Measurements from ENCODE around the gene ALDH2. TPM values are rescaled to one million over a fixed set of nuclear protein-coding genes. Genes with fewer than 3 reads are reported as not detected.
"Not testable (repeated sequence)": the region's sequence is repeated elsewhere in the genome, so short reads cannot be mapped to it uniquely, and the experiment has no call there.

The ALDH2 gene
- total RNA-seq, 2 donors from 2014 or later: 48.8 to 57.3 TPM

DNA sequence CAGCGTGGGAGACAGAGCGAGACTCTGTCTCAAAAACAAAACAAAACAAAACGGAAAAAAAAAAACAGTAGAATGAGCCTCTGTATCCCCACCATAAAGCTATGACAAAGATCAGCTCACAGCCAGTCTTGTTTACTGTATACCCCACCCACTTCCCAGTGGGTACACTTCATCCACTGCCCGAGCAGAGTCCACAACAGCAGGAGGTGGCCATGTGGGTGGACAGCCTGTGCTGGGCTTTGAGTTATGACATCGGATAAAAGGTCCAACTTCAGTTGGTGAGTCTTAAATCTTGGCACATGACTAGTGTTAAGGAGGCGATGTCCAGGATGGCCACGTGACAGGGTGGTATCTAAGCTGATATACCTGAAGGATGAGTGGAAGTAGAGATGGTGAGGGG is 40.5 kb downstream of the ALDH2 start:
- no peak for TF ChIP-seq POLR2A (IDR thresholded peaks at IDR 0.05)
- TF ChIP-seq, protein P1, sequence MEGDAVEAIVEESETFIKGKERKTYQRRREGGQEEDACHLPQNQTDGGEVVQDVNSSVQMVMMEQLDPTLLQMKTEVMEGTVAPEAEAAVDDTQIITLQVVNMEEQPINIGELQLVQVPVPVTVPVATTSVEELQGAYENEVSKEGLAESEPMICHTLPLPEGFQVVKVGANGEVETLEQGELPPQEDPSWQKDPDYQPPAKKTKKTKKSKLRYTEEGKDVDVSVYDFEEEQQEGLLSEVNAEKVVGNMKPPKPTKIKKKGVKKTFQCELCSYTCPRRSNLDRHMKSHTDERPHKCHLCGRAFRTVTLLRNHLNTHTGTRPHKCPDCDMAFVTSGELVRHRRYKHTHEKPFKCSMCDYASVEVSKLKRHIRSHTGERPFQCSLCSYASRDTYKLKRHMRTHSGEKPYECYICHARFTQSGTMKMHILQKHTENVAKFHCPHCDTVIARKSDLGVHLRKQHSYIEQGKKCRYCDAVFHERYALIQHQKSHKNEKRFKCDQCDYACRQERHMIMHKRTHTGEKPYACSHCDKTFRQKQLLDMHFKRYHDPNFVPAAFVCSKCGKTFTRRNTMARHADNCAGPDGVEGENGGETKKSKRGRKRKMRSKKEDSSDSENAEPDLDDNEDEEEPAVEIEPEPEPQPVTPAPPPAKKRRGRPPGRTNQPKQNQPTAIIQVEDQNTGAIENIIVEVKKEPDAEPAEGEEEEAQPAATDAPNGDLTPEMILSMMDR (IDR thresholded peaks at IDR 0.05): no peak
- no peak overlapping the region for H3K27ac ChIP-seq
- H3K4me1 ChIP-seq: no peaks in the 10 kb centered on the region
- no peaks in the 10 kb centered on the region for H3K9me3 ChIP-seq
- ATAC-seq (no peak), DNase-seq (no peak)
- peaks cover 0 to 30% of the 10 kb centered on the region in 2 donors for H3K36me3 ChIP-seq (replicated peaks in 1 of 2; ENCODE audit: insufficient read depth in 1 of 2, low read depth in 2 of 2)
- 82 to 92% methylated on average over 7 of the region's 7 CpGs for WGBS, 2 donors
- no peak overlapping the region for H3K4me3 ChIP-seq
- intact Hi-C loops (cut with DNase I): no loop called here
- H3K27me3 ChIP-seq: no peaks in the 10 kb centered on the region

GRCh38 chr12:111812881-111813741 is 46.4 kb downstream of the ALDH2 start:
- peaks cover 0 to 17% of the 10 kb centered on the region in 2 donors for H3K36me3 ChIP-seq (replicated peaks in 1 of 2; ENCODE audit: insufficient read depth in 1 of 2, low read depth in 2 of 2)
- ATAC-seq: peak; percentile 96
- DNase-seq: peak; percentile 80 to 86 (median 84)
- H3K9me3 ChIP-seq: no peaks in the 10 kb centered on the region
- 12 to 13% methylated on average over 12 to 13 of the region's 13 CpGs for WGBS, 2 donors
- H3K27me3 ChIP-seq: no peaks in the 10 kb centered on the region
- TF ChIP-seq, protein P1 (IDR thresholded peaks at IDR 0.05): peak; percentile 52 to 88 (median 84)
- TF ChIP-seq POLR2A (IDR thresholded peaks at IDR 0.05): no peak
- H3K4me1 ChIP-seq: no peaks in the 10 kb centered on the region
- no peak overlapping the region for H3K4me3 ChIP-seq
- H3K27ac ChIP-seq: no peak overlapping the region
- intact Hi-C loops (cut with DNase I): loop anchor here (10.0 kb wide), 1 partner anchor 58 kb away; no protein-coding TSS in a partner anchor

DNA sequence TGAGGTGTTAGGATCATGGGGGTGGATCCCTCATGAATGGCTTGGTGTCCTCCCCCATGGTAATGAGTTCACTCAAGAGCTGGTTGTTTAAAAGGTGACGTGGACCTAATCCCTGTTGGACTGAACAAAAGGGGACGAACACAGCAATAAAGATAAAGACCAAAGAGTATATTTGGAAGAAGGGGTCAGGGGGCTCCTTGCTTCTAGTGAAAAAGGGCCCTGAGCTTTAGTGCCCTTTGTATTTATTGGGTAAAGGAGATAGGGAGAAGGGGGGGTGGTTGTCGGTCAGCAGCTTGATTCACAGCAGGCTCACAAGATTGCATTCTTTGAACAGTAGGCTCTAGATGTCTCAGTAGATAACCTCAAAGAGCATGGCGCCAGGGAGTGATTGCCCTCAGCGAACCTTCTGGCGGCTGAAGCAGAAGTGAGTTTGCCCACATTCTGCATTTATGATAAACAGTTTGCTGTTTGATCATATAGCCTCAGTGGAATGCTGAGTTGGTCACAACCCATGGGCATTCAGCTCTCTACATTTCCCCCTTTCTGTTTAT is 49.4 kb downstream of the ALDH2 start:
- 68 to 79% methylated on average over 6 of the region's 6 CpGs for WGBS, 2 donors
- H3K4me1 ChIP-seq: no peaks in the 10 kb centered on the region
- H3K27me3 ChIP-seq: no peaks in the 10 kb centered on the region
- no peak for ATAC-seq
- intact Hi-C loops (cut with DNase I): loop anchor here (10.0 kb wide), 1 partner anchor 61 kb away; no protein-coding TSS in a partner anchor
- no peak overlapping the region for H3K4me3 ChIP-seq
- H3K9me3 ChIP-seq: no peaks in the 10 kb centered on the region
- DNase-seq: no peak
- TF ChIP-seq, protein P1 (IDR thresholded peaks at IDR 0.05): no peak
- no peak for TF ChIP-seq POLR2A (IDR thresholded peaks at IDR 0.05)
- H3K36me3 ChIP-seq (replicated peaks in 1 of 2; ENCODE audit: insufficient read depth in 1 of 2, low read depth in 2 of 2): peaks cover 0 to 2% of the 10 kb centered on the region in 2 donors
- no peak overlapping the region for H3K27ac ChIP-seq

DNA sequence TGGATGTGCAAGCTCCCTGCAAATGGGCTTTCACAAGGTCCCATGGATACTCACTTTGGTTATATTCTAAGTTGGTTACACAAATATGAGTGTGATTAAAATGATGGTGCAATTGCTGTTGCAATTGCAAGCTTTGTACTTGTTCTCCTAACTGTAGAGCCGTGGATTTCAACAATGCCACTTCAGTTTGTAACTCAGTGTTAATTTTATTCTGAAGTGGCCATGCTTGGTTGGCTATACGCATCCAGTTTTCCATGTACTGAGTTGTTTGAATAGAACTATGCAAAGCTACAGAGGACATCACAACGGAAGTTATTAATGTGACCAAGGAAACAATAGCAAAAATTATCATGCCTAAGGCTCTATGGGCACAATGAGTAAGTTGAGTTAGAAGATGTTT is 50.2 kb downstream of the ALDH2 start:
- WGBS, 2 donors: 73 to 86% methylated on average over 3 of the region's 3 CpGs
- intact Hi-C loops (cut with DNase I): loop anchor here (10.0 kb wide), 1 partner anchor 62 kb away; no protein-coding TSS in a partner anchor
- not testable (repeated sequence) for H3K4me1 ChIP-seq; H3K27me3 ChIP-seq; H3K27ac ChIP-seq; H3K4me3 ChIP-seq; ATAC-seq; H3K36me3 ChIP-seq (replicated peaks in 1 of 2; ENCODE audit: insufficient read depth in 1 of 2, low read depth in 2 of 2); H3K9me3 ChIP-seq; DNase-seq

DNA sequence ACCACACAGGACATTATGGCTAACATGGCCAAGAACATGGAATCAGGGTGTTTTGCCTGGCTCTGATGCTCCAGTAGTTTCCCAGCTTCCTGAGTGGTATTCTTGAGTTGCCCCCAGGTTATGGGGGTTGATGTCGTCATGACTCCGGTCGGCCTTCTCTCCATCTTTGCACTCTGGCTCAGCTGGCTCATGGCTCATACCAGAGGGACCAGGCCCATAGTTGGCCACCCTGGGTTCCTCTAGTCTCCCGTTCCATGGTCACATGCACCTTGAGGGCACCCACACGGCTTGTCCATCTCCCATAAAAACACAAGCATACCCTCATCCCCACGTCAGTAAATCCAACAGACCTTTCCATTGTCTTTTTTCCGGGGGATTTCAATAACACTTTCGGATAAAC is 51.6 kb downstream of the ALDH2 start:
- Histone ChIP-seq H3K9me3 (no peaks in the 10 kb centered on the region), H3K27me3 (no peaks in the 10 kb centered on the region), H3K27ac (no peak overlapping the region), H3K4me3 (no peak overlapping the region), H3K4me1 (no peaks in the 10 kb centered on the region), H3K36me3 (replicated peaks in 1 of 2; ENCODE audit: insufficient read depth in 1 of 2, low read depth in 2 of 2) (no peaks in the 10 kb centered on the region)
- TF ChIP-seq POLR2A (IDR thresholded peaks at IDR 0.05): no peak
- TF ChIP-seq, protein P1 (IDR thresholded peaks at IDR 0.05): no peak
- WGBS, 2 donors: 73 to 78% methylated on average over 8 of the region's 8 CpGs
- DNase-seq (no peak), ATAC-seq (no peak)
- intact Hi-C loops (cut with DNase I): loop anchor here (10.0 kb wide), 1 partner anchor 64 kb away; no protein-coding TSS in a partner anchor
